T-helper 1 cell treated with Interleukin-12 subunit alpha and Interleukin-12 subunit beta and Interleukin-4 antibody, amounts not matched to agents 30 ng/mL and 1 ng/mL, for 36 hours (primary cell): ENCODE data around the gene ZNF710. TPM values are rescaled to one million over a fixed set of nuclear protein-coding genes. Genes with fewer than 3 reads are reported as not detected.

ENCODE experiments used
- total RNA-seq: library from RNA; stranded (reverse); gene quantifications from 2 replicates; pipeline ENCODE4 v1.2.3, GENCODE V29; 2022

The ZNF710 gene
- total RNA-seq, 1 donor from 2014 or later = 29.2 TPM

Other genes starting within 250 kb of the ZNF710 start
- gene MESP2, start 225.0 kb upstream of the ZNF710 start, total RNA-seq = not detected in 2 replicates
- 2.7 and 3.3 TPM in 2 replicates for gene ANPEP, start 186.5 kb upstream of the ZNF710 start, total RNA-seq
- 27.5 and 28.5 TPM in 2 replicates for gene AP3S2, start 107.3 kb upstream of the ZNF710 start, total RNA-seq
- gene ARPIN, start 88.4 kb upstream of the ZNF710 start, total RNA-seq = not detected in 2 replicates
- gene IDH2, start 101.1 kb downstream of the ZNF710 start, total RNA-seq = 196 TPM in 2 replicates
- 27.5 and 30.7 TPM in 2 replicates for gene SEMA4B, start 200.0 kb downstream of the ZNF710 start, total RNA-seq
- gene CIB1, start 232.6 kb downstream of the ZNF710 start, total RNA-seq = 124 and 126 TPM in 2 replicates
- gene GDPGP1, start 232.9 kb downstream of the ZNF710 start, total RNA-seq = 17.9 and 19.3 TPM in 2 replicates
- gene TTLL13, start 248.2 kb downstream of the ZNF710 start, total RNA-seq = 0.61 and 1.4 TPM in 2 replicates